ENCODE results near the gene PPP2R3B. TPM values are rescaled to one million over a fixed set of nuclear protein-coding genes. Genes with fewer than 3 reads are reported as not detected.

Gene PPP2R3B
- polyA plus RNA-seq, 1 donor from 2014 or later, result 41.7 TPM

DNA sequence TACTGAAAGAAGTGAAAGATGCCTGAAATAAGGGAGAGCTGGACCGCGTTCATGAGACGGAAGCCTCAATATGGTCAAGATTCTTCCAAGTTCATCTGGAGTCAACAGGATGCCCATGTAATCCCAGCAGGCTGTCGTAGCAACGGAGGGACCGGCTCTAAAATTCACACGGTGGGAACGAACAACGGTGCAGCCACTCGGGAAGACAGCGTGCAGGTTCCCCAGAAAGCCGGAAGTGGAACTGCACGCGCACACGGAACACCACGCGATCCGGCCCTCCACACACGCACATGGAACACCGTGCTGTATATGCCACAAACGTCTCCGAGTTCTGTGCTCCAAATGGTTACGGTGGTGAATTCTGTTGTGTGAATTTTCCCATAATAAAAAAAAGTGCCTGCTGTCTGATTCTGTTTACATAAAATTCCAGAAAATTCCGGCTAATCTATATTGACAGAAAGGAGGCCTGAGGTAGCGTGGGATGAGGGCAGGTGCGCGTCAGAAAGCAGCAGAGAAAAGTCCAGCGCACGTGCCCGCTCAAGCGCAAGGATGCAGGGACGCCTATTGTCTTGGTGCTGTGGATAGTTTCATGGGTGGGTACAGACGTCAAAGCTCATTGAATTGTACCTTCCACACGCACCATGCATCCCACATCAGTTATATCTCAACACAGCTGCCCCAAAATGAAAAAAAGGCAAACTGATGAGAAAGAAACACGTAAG, 31.2 kb downstream of the PPP2R3B start:
- no peaks in the 10 kb centered on the region for H3F3A ChIP-seq (ENCODE audit: insufficient read depth, low read length, poor library complexity, severe bottlenecking)
- no peaks in the 10 kb centered on the region for H3K79me2 ChIP-seq (replicated peaks; ENCODE audit: insufficient read depth, low read length)
- peaks cover 2% of the 10 kb centered on the region for H3K9me3 ChIP-seq (ENCODE audit: low read length)
- no peaks in the 10 kb centered on the region for H3K9me2 ChIP-seq (ENCODE audit: insufficient read depth, low read length)
- H2AFZ ChIP-seq (ENCODE audit: low read depth, low read length), result no peak overlapping the region
- no peaks in the 10 kb centered on the region for H3K27me3 ChIP-seq (ENCODE audit: insufficient read depth, low read depth, low read length)
- H3K36me3 ChIP-seq (ENCODE audit: insufficient read depth, low read length), result peaks cover under 1% of the 10 kb centered on the region
- H3K4me3 ChIP-seq (ENCODE audit: low read length), result no peak overlapping the region
- H4K20me1 ChIP-seq (ENCODE audit: insufficient read depth), result no peaks in the 10 kb centered on the region
- H3K9ac ChIP-seq (ENCODE audit: low read length), result no peak overlapping the region
- no peak overlapping the region for H3K4me2 ChIP-seq (ENCODE audit: low read length)
- H3K27ac ChIP-seq (ENCODE audit: low read length), result no peak overlapping the region
- TF ChIP-seq POLR2AphosphoS5 (IDR thresholded peaks at IDR 0.05) (no peak), EP300 (conservative IDR thresholded peaks at IDR 0.05; ENCODE audit: poor library complexity, severe bottlenecking) (no peak), SMC3 (conservative IDR thresholded peaks at IDR 0.05; ENCODE audit: poor library complexity) (no peak), EZH2 (IDR thresholded peaks at IDR 0.05; ENCODE audit: borderline replicate concordance, insufficient read depth, low read length, poor library complexity, severe bottlenecking) (no peak), MXI1 (conservative IDR thresholded peaks at IDR 0.05; ENCODE audit: poor library complexity, severe bottlenecking) (no peak), RAD21 (conservative IDR thresholded peaks at IDR 0.05) (no peak)
- TF ChIP-seq, protein P1, sequence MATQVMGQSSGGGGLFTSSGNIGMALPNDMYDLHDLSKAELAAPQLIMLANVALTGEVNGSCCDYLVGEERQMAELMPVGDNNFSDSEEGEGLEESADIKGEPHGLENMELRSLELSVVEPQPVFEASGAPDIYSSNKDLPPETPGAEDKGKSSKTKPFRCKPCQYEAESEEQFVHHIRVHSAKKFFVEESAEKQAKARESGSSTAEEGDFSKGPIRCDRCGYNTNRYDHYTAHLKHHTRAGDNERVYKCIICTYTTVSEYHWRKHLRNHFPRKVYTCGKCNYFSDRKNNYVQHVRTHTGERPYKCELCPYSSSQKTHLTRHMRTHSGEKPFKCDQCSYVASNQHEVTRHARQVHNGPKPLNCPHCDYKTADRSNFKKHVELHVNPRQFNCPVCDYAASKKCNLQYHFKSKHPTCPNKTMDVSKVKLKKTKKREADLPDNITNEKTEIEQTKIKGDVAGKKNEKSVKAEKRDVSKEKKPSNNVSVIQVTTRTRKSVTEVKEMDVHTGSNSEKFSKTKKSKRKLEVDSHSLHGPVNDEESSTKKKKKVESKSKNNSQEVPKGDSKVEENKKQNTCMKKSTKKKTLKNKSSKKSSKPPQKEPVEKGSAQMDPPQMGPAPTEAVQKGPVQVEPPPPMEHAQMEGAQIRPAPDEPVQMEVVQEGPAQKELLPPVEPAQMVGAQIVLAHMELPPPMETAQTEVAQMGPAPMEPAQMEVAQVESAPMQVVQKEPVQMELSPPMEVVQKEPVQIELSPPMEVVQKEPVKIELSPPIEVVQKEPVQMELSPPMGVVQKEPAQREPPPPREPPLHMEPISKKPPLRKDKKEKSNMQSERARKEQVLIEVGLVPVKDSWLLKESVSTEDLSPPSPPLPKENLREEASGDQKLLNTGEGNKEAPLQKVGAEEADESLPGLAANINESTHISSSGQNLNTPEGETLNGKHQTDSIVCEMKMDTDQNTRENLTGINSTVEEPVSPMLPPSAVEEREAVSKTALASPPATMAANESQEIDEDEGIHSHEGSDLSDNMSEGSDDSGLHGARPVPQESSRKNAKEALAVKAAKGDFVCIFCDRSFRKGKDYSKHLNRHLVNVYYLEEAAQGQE (IDR thresholded peaks at IDR 0.05; ENCODE audit: borderline replicate concordance), result no peak
- TF ChIP-seq, protein P2, sequence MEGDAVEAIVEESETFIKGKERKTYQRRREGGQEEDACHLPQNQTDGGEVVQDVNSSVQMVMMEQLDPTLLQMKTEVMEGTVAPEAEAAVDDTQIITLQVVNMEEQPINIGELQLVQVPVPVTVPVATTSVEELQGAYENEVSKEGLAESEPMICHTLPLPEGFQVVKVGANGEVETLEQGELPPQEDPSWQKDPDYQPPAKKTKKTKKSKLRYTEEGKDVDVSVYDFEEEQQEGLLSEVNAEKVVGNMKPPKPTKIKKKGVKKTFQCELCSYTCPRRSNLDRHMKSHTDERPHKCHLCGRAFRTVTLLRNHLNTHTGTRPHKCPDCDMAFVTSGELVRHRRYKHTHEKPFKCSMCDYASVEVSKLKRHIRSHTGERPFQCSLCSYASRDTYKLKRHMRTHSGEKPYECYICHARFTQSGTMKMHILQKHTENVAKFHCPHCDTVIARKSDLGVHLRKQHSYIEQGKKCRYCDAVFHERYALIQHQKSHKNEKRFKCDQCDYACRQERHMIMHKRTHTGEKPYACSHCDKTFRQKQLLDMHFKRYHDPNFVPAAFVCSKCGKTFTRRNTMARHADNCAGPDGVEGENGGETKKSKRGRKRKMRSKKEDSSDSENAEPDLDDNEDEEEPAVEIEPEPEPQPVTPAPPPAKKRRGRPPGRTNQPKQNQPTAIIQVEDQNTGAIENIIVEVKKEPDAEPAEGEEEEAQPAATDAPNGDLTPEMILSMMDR (IDR thresholded peaks at IDR 0.05; ENCODE audit: poor library complexity, severe bottlenecking), result no peak

DNA sequence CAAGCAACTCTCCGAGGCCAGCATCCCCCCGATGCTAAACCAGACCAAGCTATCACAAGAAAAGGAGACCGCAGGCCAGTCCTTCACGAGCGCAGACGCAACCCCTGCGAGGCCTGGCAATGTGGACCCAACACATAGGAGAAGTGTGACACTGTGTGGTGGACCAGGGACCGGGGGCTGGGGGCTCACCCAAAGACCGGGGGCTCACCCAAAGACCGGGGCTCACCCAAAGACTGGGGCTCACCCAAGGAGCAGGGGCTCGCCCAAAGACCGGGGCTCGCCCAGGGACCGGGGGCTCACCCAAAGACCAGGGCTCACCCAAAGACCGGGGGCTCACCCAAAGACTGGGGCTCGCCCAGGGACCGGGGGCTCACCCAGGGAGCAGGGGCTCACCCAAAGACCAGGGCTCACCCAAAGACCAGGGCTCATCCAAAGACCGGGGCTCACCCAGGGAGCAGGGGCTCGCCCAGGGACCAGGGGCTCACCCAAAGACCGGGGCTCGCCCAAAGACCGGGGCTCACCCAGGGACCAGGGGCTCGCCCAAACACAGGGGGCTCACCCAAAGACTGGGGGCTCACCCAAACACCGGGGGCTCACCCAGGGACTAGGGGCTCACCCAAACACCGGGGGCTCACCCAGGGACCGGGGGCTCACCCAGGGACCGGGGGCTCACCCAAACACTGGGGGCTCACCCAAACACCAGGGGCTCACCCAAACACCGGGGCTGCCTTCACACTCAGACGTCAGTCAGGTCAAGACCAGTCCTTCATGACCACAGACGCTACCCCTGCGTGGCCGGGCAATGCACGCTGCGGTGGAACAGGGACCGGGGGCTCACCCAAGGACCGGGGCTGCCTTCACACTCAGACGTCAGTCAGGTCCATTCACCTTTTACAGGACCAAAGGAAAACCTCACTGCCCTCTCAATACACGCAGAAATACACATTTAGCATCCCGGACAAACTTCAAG, 32.9 kb downstream of the PPP2R3B start:
- Histone ChIP-seq H4K20me1 (ENCODE audit: insufficient read depth) (no peaks in the 10 kb centered on the region), H2AFZ (ENCODE audit: low read depth, low read length) (no peak overlapping the region), H3K9me3 (ENCODE audit: low read length) (no peaks in the 10 kb centered on the region), H3F3A (ENCODE audit: insufficient read depth, low read length, poor library complexity, severe bottlenecking) (no peaks in the 10 kb centered on the region), H3K27ac (ENCODE audit: low read length) (no peak overlapping the region), H3K27me3 (ENCODE audit: insufficient read depth, low read depth, low read length) (no peaks in the 10 kb centered on the region), H3K36me3 (ENCODE audit: insufficient read depth, low read length) (no peaks in the 10 kb centered on the region), H3K4me2 (ENCODE audit: low read length) (no peak overlapping the region), H3K9me2 (ENCODE audit: insufficient read depth, low read length) (no peaks in the 10 kb centered on the region), H3K9ac (ENCODE audit: low read length) (no peak overlapping the region), H3K79me2 (replicated peaks; ENCODE audit: insufficient read depth, low read length) (no peaks in the 10 kb centered on the region), H3K4me3 (ENCODE audit: low read length) (no peak overlapping the region)
- TF ChIP-seq, protein P1 (IDR thresholded peaks at IDR 0.05; ENCODE audit: borderline replicate concordance), result no peak
- TF ChIP-seq EZH2 (IDR thresholded peaks at IDR 0.05; ENCODE audit: borderline replicate concordance, insufficient read depth, low read length, poor library complexity, severe bottlenecking) (no peak), EP300 (conservative IDR thresholded peaks at IDR 0.05; ENCODE audit: poor library complexity, severe bottlenecking) (no peak), TAF1 (IDR thresholded peaks at IDR 0.05; ENCODE audit: low read depth) (no peak), RAD21 (conservative IDR thresholded peaks at IDR 0.05) (no peak), SMC3 (conservative IDR thresholded peaks at IDR 0.05; ENCODE audit: poor library complexity) (no peak), POLR2AphosphoS5 (IDR thresholded peaks at IDR 0.05) (no peak), MXI1 (conservative IDR thresholded peaks at IDR 0.05; ENCODE audit: poor library complexity, severe bottlenecking) (no peak)
- TF ChIP-seq, protein P2 (IDR thresholded peaks at IDR 0.05; ENCODE audit: poor library complexity, severe bottlenecking), result no peak

All from neural cell (in vitro differentiated cells).